Cardiac atrium fibroblast (primary cell): Measurements from ENCODE around the gene ZNF507. TPM values are rescaled to one million over a fixed set of nuclear protein-coding genes. Genes with fewer than 3 reads are reported as not detected.

Source experiments
- total RNA-seq: library from RNA; depleted of rRNA; stranded (reverse); fragments of >200 nt; gene quantifications from 2 replicates; pipeline ENCODE4 v1.2.3, GENCODE V29; 2015

The ZNF507 gene
- total RNA-seq = 7.0 and 7.1 TPM in 2 replicates

GRCh38 chr19:32345261-32346207 lies at the start of gene ZNF507:
Gene ZNF507 (plus strand): TSS chr19:32345610. CDS start chr19:32352831, 7,221 bp downstream.

GRCh38 chr19:32405431-32406160 lies 60.2 kb downstream of the ZNF507 start, which contains the start of gene DPY19L3:
Gene DPY19L3 (plus strand): TSS chr19:32405770. CDS start chr19:32408254, 2,484 bp downstream.

Other genes with a start within 250 kb of the ZNF507 start
- 30.9 and 56.7 TPM in 2 replicates for gene DPY19L3, start 60.2 kb downstream of the ZNF507 start, total RNA-seq
- gene PDCD5, start 235.6 kb downstream of the ZNF507 start, total RNA-seq = 130 and 181 TPM in 2 replicates